ENCODE results near the gene OTOGL.

OTOGL gene

DNA sequence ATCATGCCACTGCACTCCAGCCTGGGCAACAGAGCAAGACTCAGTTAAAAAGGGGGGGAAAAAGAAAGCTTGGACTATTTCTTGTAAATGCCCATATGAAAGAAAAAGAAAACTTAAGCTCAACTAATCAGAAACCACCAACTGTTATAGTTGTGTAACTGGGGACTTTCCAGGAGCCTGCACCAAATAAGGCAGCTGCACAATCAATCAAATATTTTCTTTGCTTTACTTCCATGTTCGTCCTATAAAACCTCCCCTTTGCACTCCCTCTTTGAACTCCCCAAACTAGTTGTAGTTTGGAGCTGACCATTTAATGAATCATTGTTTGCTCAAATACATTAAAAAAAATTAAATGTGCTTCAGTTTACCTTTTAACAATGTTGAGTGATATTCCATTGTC lies 54.9 kb downstream of the OTOGL start:
- no peaks in the 10 kb centered on the region for H3K27me3 ChIP-seq
- TF ChIP-seq, protein P1, sequence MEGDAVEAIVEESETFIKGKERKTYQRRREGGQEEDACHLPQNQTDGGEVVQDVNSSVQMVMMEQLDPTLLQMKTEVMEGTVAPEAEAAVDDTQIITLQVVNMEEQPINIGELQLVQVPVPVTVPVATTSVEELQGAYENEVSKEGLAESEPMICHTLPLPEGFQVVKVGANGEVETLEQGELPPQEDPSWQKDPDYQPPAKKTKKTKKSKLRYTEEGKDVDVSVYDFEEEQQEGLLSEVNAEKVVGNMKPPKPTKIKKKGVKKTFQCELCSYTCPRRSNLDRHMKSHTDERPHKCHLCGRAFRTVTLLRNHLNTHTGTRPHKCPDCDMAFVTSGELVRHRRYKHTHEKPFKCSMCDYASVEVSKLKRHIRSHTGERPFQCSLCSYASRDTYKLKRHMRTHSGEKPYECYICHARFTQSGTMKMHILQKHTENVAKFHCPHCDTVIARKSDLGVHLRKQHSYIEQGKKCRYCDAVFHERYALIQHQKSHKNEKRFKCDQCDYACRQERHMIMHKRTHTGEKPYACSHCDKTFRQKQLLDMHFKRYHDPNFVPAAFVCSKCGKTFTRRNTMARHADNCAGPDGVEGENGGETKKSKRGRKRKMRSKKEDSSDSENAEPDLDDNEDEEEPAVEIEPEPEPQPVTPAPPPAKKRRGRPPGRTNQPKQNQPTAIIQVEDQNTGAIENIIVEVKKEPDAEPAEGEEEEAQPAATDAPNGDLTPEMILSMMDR (IDR thresholded peaks at IDR 0.05) = no peak
- no peaks in the 10 kb centered on the region for H3K9me3 ChIP-seq
- H3K27ac ChIP-seq = no peak overlapping the region
- no peaks in the 10 kb centered on the region for H3K4me1 ChIP-seq (ENCODE audit: control insufficient read depth in 1 of 2, insufficient read depth in 1 of 2, low read depth in 1 of 2, low read length in 1 of 2)
- H3K36me3 ChIP-seq = no peaks in the 10 kb centered on the region
- H3K4me3 ChIP-seq (ENCODE audit: low read depth in 1 of 2, low read length in 1 of 2) = no peak overlapping the region

DNA sequence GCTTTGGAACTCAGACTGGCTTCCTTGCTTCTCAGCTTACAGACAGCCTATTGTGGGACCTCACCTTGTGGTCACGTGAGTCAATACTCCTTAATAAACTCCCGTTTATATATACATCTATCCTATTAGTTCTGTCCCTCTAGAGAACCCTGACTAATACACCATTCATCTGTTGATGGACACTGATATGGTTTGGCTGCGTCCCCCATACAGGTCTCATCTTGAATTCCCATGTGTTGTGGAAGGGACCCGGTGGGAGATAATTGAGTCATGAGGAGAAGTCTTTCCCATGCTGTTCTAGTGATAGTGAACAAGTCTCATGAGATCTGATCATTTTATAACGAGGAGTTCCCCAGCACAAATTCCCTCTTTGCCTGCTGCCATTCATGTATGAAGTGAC lies 57.0 kb downstream of the OTOGL start:
- no peaks in the 10 kb centered on the region for H3K36me3 ChIP-seq
- no peaks in the 10 kb centered on the region for H3K27me3 ChIP-seq
- no peak overlapping the region for H3K4me3 ChIP-seq (ENCODE audit: low read depth in 1 of 2, low read length in 1 of 2)
- no peak overlapping the region for H3K27ac ChIP-seq
- no peaks in the 10 kb centered on the region for H3K4me1 ChIP-seq (ENCODE audit: control insufficient read depth in 1 of 2, insufficient read depth in 1 of 2, low read depth in 1 of 2, low read length in 1 of 2)
- TF ChIP-seq, protein P1 (IDR thresholded peaks at IDR 0.05) = no peak
- H3K9me3 ChIP-seq = no peaks in the 10 kb centered on the region

GRCh38 chr12:80157645-80158044 lies 58.3 kb downstream of the OTOGL start:
- H3K27me3 ChIP-seq = no peaks in the 10 kb centered on the region
- no peak overlapping the region for H3K4me3 ChIP-seq (ENCODE audit: low read depth in 1 of 2, low read length in 1 of 2)
- no peak overlapping the region for H3K27ac ChIP-seq
- H3K9me3 ChIP-seq = no peaks in the 10 kb centered on the region
- no peaks in the 10 kb centered on the region for H3K36me3 ChIP-seq
- TF ChIP-seq, protein P1 (IDR thresholded peaks at IDR 0.05) = no peak
- H3K4me1 ChIP-seq (ENCODE audit: control insufficient read depth in 1 of 2, insufficient read depth in 1 of 2, low read depth in 1 of 2, low read length in 1 of 2) = no peaks in the 10 kb centered on the region

DNA sequence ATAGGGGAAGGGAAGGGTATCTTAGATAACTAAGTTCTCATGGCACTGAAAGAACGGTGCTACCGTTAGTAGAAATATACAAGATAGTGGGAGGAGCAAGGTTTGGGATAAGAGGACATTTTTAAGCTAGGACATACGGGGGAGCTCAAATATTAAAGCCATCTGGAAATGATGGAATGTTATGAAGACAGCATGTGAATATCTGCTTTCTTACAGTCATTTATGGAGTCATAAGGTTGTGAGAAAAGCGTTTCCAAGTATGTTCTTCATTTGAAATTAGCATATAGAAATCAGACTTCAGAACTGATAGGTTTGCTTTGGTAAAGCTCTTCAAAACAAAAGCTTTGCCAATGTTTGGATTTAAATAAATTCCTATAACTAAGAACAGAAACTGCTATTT lies 62.3 kb downstream of the OTOGL start:
- Histone ChIP-seq H3K4me3 (ENCODE audit: low read depth in 1 of 2, low read length in 1 of 2) (no peak overlapping the region), H3K27ac (no peak overlapping the region), H3K4me1 (ENCODE audit: control insufficient read depth in 1 of 2, insufficient read depth in 1 of 2, low read depth in 1 of 2, low read length in 1 of 2) (no peaks in the 10 kb centered on the region), H3K36me3 (no peaks in the 10 kb centered on the region), H3K9me3 (no peaks in the 10 kb centered on the region), H3K27me3 (no peaks in the 10 kb centered on the region)
- TF ChIP-seq, protein P1 (IDR thresholded peaks at IDR 0.05) = no peak

GRCh38 chr12:80162177-80162576 lies 62.8 kb downstream of the OTOGL start:
- TF ChIP-seq, protein P1 (IDR thresholded peaks at IDR 0.05) = no peak
- no peak overlapping the region for H3K27ac ChIP-seq
- no peaks in the 10 kb centered on the region for H3K27me3 ChIP-seq
- no peaks in the 10 kb centered on the region for H3K36me3 ChIP-seq
- no peaks in the 10 kb centered on the region for H3K4me1 ChIP-seq (ENCODE audit: control insufficient read depth in 1 of 2, insufficient read depth in 1 of 2, low read depth in 1 of 2, low read length in 1 of 2)
- H3K4me3 ChIP-seq (ENCODE audit: low read depth in 1 of 2, low read length in 1 of 2) = no peak overlapping the region
- no peaks in the 10 kb centered on the region for H3K9me3 ChIP-seq

- Histone ChIP-seq H3K27ac (no peak overlapping the region), H3K36me3 (no peaks in the 10 kb centered on the region), H3K9me3 (no peaks in the 10 kb centered on the region), H3K4me1 (ENCODE audit: control insufficient read depth in 1 of 2, insufficient read depth in 1 of 2, low read depth in 1 of 2, low read length in 1 of 2) (no peaks in the 10 kb centered on the region), H3K4me3 (ENCODE audit: low read depth in 1 of 2, low read length in 1 of 2) (no peak overlapping the region), H3K27me3 (no peaks in the 10 kb centered on the region)
- TF ChIP-seq, protein P1 (IDR thresholded peaks at IDR 0.05) = no peak
These were observed 66.4 kb downstream of the OTOGL start for GRCh38 chr12:80165746-80166145.
